KOPT-K1 (cell line): ENCODE measurements around the gene PPP4R4.

ENCODE experiments used
- H3K27ac ChIP-seq: fragments of 200-600 bp; sonication (generic); 2 replicates; pipeline ENCODE4 v1.5.1; 2016; ENCODE audit warnings: antibody characterized with exemption, mild to moderate bottlenecking, low read depth, low read length; ENCODE audit not compliant: poor library complexity, severe bottlenecking
- H3K36me3 ChIP-seq: fragments of 200-600 bp; sonication (generic); 2 replicates; pipeline ENCODE4 v1.5.1; 2017; ENCODE audit warnings: antibody characterized with exemption, mild to moderate bottlenecking, low read length, moderate library complexity; ENCODE audit not compliant: insufficient read depth
- H3K9me3 ChIP-seq: fragments of 200-600 bp; sonication (generic); 2 replicates; pipeline ENCODE4 v1.5.1; 2017; ENCODE audit warnings: antibody characterized with exemption, low read length, mild to moderate bottlenecking; ENCODE audit not compliant: insufficient read depth, poor library complexity, severe bottlenecking

PPP4R4 gene

DNA sequence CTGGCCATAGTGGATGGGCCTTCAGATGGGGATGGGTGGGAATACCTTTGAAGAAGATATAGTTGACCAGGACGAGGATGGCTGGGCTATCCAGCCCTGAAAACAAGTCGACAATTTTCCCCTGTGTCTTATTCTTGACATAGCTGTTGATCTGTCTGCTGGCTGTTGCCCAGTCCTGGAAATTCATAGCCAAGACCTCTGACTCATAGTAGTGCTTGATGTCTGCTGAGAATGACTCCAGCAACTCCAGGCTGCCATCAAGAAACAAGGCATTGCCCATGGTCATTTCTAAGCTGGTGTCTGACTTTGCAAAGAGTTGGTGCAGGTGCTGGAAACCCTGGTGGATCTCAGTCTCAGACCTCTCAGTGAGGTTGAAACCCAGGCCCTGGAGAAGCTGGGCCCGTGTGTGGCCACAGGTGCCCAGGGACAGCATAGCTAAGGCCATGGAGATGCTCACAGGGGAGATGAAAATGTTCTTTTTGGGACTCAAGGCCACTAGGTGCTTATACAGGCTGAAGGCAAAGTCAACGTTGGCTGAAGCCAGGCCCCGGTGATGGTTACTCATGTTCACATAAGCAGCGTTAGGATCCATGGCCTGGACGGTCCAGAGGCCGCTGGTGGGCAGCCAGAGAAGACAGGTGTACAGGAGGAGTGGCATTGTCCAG, 140.0 kb downstream of the PPP4R4 start:
- Histone ChIP-seq H3K9me3 (no peaks in the 10 kb centered on the region), H3K36me3 (no peaks in the 10 kb centered on the region), H3K27ac (no peak overlapping the region)

DNA sequence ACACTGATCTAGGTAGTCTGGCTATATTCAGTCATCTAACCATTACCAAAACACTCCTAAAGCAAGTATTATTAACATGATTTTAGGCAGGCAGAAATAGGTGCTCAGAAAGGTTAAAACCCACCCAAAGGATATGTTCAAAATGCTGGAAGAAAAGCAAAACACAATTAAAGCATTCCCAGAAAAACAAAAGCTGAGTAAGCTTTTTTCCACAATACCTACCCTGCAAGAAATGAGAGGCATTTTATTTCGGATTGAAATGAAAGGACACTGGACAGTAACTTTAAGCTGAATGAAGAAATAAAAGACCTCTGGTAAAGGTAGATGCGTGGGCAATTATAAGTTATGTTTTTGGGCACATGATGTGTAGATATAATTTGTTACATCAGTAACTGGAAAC, 140.8 kb downstream of the PPP4R4 start:
- H3K36me3 ChIP-seq: no peaks in the 10 kb centered on the region
- H3K9me3 ChIP-seq: no peaks in the 10 kb centered on the region
- no peak overlapping the region for H3K27ac ChIP-seq

DNA sequence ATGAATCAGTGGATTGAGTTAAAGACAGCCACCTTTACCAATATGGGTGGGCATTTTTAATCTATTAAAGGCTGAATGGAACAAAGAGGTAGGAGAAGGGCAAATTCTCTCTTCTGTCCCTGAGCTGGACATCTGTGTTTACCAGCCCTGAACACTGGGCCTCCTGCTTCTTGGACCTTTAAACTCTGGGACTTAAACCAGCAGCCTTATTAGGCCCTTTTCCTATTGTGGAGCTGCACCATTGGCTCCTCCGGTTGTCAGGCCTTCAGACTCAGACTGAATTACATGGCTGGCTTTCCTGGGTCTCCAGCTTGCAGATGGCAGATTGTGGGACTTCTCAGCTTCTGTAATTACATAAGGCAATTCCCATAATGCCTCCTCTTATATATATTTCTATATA, 142.6 kb downstream of the PPP4R4 start:
- no peak overlapping the region for H3K27ac ChIP-seq
- H3K9me3 ChIP-seq: no peaks in the 10 kb centered on the region
- no peaks in the 10 kb centered on the region for H3K36me3 ChIP-seq

DNA sequence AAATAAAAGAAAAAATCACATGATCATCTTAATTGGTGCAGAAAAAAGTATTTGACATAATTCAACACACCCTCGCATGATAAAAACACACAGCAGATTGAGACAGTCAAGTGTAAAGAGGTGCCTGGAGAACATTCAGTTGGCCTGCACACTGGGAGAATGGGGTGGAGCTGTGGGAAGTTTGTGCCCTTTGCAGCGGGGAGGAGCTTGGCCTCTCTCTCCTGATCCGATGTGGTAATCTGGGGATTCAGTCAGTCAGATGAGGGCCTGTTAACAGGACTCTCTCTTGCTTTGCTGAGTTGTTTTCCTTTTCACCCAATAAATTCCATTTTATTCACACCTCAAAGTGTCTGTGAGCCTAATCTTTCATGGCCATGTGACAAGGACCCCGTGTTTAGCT, 143.1 kb downstream of the PPP4R4 start:
- Histone ChIP-seq H3K27ac (no peak overlapping the region), H3K36me3 (no peaks in the 10 kb centered on the region), H3K9me3 (no peaks in the 10 kb centered on the region)

DNA sequence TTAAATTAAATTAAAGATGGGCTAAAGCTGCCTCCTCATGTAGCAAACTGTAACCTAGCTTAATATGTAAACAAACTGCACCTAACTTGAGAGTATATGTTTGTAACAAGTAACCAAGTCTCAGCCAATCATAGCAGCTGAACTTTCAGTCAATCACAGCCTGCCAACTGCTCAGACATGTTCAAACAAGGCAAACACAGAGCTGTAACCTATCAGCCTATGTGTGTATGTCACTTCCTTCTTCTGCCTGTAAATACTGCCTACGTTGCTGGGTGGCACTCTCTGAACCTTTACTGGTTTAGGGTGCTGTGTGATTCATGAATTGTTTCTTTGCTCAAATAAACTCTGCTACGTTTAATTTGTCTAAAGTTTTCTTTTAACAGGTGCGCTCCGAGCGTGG, 146.1 kb downstream of the PPP4R4 start:
- H3K27ac ChIP-seq: no peak overlapping the region
- no peaks in the 10 kb centered on the region for H3K9me3 ChIP-seq

DNA sequence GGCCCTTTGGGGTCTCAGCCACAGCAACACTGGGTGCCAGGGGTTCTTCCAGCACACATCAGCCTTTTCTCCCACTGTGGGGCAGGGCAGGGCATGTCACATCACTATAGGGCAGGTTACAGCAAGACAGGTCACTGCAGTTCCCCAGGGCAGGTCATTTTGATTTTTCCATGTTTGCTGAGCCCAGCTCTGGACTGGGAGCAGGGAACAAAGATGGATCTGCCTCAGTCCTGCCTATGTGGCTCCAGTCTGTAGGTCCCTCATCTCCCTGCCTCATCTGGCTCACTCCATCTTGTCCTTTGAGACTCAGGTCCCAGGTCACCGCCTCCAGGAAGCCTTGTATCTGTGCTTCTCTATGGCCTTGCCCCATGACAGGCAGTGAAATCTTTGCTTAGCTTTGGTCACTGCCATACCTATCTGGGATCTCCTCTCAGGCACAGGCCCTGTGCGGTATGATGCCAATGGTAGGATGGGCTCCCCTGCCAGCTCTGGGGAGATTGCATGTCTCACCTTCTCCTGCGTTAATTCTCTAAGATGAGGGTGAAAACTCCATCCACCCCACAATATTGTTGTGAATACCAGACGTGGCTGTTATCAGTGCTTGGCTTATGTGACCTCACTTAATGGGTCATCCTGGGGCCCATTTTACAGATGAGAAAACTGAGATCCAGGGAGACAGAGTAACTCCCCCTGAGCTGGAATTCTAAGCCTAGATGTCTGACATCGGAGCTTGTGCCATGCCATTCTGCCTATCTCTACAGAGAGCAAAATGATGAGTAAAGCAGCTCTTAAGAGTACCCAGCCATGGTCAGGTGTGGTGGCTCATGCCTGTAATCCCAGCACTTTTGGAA, 147.5 kb downstream of the PPP4R4 start:
- H3K9me3 ChIP-seq: no peaks in the 10 kb centered on the region
- H3K27ac ChIP-seq: no peak overlapping the region

More for the DNA sequence above, 146.1 kb downstream of the PPP4R4 start:
- H3K36me3 ChIP-seq: no peaks in the 10 kb centered on the region

DNA sequence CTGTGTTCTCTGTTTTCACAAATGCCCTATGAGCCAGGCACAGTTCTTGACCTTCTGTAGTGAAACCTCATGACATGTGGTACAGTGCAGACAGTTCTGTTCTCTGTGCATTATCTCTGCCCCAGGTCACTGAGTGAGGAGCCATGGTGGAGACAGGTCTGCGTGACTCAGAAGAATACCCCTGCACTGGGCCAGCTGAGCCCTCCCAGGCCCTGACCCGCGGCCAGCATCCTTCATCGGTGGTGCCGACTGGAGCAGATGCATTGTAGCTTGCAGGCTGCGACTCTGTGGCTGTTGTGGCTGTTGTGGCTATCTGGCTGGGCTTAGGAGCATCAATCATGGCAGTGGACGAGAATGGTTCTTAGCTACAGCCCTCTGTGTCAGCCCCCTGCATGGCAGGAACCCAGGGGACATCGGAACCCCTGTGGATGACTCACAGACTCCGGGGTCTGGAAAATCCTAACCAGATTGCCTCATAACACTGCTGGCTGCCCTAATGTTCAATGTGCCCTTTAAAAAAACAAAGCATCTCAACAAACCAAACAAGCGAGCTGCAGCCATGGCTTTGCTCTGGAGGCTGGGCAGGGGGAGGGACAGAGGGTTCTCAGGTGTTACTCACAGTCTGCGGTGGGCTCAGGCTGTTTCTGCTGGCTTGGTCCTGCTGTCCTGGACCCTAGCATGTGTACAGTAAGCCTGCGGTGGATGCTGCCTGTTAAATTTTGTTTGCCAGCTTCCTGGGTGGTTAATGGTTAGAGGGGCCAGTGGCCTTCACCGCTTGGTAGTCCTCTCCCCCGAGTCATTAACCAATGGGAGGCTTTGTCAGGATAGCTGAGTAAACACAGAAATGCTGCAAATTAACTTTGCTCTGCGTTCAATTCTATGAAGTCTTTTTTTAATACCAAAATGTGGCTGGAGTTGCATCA, 148.8 kb downstream of the PPP4R4 start, which contains the start of gene SERPINA6:
Gene SERPINA6, minus strand, starts transcription at position 689 of the 923 bp plus-strand sequence. CDS start 8,688 bp downstream, outside the sequence.
- Histone ChIP-seq H3K27ac (no peak within 1 kb of the TSS), H3K9me3 (no peaks in the 10 kb centered on the region), H3K36me3 (no peaks in the 10 kb centered on the region)

More for the DNA sequence above, 147.5 kb downstream of the PPP4R4 start:
- H3K36me3 ChIP-seq: no peaks in the 10 kb centered on the region

DNA sequence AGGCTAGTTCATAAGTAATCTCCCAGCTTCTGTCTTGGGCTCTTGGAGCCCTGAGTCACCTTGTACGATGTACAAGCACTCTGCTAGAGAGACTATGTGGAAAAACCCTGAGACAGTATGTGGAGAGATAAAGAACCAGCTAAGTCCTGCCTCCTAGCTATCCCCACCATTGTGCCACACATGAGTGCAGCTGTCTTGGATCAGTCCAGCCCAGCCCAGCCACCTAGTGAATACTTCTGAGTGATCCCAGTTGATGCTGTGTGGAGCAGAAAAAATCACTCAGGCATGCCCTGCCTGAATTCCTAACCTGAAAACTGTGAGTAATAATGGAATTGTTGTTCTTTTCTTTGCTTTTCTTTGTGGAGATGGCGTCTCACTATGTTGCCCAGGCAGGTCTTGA, 154.1 kb downstream of the PPP4R4 start:
- Histone ChIP-seq H3K27ac (no peak overlapping the region), H3K36me3 (no peaks in the 10 kb centered on the region), H3K9me3 (no peaks in the 10 kb centered on the region)
